GM10847 (cell line): ENCODE results near the gene GRIPAP1.

Source experiments
- POLR2A ChIP-seq: IDR thresholded peaks from 2 replicates; pipeline ENCODE4 v1.6.1; 2011; ENCODE audit not compliant: insufficient read length; ENCODE audit errors: extremely low read depth

GRIPAP1 gene, protein sequence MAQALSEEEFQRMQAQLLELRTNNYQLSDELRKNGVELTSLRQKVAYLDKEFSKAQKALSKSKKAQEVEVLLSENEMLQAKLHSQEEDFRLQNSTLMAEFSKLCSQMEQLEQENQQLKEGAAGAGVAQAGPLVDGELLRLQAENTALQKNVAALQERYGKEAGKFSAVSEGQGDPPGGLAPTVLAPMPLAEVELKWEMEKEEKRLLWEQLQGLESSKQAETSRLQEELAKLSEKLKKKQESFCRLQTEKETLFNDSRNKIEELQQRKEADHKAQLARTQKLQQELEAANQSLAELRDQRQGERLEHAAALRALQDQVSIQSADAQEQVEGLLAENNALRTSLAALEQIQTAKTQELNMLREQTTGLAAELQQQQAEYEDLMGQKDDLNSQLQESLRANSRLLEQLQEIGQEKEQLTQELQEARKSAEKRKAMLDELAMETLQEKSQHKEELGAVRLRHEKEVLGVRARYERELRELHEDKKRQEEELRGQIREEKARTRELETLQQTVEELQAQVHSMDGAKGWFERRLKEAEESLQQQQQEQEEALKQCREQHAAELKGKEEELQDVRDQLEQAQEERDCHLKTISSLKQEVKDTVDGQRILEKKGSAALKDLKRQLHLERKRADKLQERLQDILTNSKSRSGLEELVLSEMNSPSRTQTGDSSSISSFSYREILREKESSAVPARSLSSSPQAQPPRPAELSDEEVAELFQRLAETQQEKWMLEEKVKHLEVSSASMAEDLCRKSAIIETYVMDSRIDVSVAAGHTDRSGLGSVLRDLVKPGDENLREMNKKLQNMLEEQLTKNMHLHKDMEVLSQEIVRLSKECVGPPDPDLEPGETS

GRCh38 chrX:49002091-49002935 is at the start of gene GRIPAP1:
Gene GRIPAP1, minus strand, starts transcription at chrX:49002264. Its CDS starts 35 bp downstream, at chrX:49002229.
- TF ChIP-seq POLR2A: peak; percentile 73

- no peak for TF ChIP-seq POLR2A
Observed at GRCh38 chrX:49043987-49044281, 41.9 kb upstream of the GRIPAP1 start.

DNA sequence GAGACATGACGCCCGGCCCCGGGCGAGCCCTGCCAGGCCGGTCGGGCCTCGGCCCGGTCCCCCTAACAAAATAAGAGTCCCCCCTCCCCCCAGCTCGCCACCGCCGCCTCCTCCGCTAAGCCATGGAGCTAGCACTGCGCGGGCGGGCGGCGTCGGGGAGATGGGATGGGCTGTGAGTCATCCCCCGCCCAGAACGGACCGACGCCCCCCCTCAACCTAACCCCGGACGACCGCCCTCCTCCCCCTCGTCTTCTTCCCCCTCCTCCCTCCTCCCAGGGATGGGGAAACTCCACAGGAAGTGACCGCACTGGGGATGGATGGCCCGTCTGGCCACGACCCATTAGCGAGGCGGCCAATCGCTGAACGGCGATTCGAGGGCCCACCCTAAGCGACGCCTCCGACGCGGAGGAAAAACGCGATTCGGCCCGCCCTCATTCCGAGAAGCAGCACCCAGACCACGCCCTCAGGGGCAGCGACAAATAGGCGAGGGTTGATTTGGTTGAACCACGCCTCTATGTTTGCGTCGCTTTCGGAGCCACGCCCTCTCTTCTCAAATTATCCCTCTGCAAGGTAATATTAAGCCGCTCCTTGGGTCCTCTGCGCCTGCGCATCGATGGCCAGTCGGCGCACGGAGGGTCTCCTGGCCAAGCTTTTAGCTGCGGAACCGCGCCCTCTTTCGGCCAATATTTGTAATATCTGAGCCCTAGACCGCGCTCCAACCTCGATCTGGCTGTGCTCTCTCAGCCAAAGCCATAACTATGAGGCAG is 41.3 kb upstream of the GRIPAP1 start, which contains the start of gene TFE3:
TFE3 (minus strand) TSS at position 138 of the 767 bp plus-strand sequence; CDS start at position 7, 131 bp downstream.
- no peak for TF ChIP-seq POLR2A

DNA sequence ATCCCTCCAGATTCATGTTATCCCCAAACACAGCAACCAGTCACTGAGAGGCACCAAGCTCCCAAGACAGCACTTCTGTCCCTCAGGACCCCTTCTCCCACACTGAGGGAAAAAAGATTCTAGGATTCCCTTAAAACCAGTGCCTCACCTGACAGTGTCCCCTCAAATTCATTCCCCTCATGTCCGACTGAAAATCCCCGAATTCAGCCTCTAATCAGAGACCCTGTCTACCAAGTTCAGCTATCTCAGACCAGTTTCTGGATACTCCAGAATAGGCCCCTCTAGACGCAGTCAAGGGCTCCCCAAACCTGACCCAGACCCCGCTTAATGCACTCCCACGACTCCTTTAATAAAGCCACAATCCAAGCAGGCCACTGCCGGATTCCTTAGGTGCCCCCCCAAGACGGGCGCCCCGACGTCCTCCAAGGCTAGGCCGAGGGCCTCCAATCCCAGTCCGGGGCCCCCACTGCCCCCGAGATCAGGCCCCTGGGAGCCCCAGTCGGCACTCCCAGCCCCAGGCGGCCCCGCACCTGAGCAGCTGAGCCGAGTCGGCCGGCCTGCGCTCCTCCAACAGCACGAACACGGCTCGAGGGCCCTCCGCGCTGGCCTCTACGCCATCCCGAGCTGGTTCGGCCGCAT is 40.6 kb upstream of the GRIPAP1 start:
- TF ChIP-seq POLR2A: no peak

GRCh38 chrX:49041744-49042580 is 39.9 kb upstream of the GRIPAP1 start:
- TF ChIP-seq POLR2A: no peak

DNA sequence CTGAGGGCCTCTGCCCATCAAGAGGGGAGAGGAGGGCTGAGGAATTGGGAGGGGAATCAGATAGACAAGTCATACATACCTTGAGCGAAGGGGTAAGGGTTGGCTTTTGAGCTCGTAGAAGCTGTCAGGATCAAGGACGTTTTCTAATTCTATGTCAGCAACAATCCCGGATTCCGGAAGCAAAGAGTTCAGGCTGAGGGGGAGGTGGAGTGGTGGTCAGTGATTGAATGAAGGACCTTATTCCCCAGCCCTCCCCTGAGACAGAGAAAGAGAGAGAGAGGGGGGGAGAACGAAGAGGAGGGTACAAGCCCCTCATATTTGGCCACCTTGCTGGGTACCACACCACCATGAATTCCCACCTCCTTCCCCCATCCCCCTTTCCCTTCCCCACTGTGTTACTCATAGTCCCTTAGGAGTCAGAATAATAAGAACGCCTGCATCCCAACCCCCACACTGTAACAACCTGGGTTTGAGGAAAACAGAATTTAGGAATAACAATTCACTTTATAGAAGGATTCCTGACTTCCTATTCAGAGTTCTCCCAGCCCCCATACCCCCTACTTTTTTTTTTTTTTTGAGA is 38.4 kb upstream of the GRIPAP1 start:
- no peak for TF ChIP-seq POLR2A

GRCh38 chrX:49039598-49040375 is 37.7 kb upstream of the GRIPAP1 start:
- TF ChIP-seq POLR2A: no peak

DNA sequence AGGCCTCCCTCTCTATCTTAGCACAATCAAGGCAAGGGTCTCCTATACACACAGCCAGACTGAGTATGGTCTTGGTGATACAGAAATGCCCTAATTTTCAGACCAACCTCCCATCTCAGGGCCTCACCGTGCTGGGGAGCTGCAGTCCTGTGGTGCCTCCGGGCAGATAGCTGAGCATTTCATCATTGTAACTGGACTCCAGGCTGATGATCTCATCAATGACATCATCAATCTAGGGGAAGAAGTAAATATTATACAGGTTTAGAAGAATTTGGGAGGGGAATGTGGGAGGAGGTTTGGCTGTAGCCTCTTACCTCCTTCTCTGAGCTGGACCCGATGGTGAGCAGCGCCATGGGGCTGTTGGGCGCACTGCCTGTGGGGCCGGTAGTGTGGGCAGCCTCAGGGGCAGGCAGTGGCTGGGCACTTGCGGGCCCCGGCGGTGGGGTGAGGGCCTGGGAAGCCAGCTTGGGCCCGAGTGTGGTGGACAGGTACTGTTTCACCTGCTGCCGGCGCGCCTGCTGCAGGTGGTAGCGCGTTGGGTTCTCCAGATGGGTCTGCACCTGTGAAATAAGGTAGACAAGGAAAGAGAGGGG is 35.9 kb upstream of the GRIPAP1 start:
- TF ChIP-seq POLR2A: no peak

DNA sequence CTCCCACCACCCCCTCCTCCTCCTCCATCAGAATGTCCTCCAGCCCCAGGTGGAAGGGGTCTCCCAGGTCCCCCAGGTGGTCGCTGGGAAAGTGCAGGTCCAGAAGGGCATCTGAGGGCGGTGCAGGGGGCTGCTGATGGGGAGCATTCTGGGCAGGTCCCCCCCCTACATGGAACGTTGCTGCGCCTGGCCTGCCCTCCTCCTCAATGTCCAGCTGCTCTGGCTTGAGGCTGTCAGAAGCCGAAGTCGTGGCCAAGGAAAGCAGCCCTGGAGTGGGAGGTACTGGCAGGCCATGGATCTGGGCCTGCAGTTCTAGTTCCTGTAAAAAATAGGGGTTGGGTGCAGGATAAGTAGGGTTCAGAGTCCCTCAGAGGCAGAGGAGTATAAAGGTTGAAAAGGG is 28.2 kb upstream of the GRIPAP1 start:
- no peak for TF ChIP-seq POLR2A

GRCh38 chrX:49029876-49030275 is 27.8 kb upstream of the GRIPAP1 start:
- no peak for TF ChIP-seq POLR2A

DNA sequence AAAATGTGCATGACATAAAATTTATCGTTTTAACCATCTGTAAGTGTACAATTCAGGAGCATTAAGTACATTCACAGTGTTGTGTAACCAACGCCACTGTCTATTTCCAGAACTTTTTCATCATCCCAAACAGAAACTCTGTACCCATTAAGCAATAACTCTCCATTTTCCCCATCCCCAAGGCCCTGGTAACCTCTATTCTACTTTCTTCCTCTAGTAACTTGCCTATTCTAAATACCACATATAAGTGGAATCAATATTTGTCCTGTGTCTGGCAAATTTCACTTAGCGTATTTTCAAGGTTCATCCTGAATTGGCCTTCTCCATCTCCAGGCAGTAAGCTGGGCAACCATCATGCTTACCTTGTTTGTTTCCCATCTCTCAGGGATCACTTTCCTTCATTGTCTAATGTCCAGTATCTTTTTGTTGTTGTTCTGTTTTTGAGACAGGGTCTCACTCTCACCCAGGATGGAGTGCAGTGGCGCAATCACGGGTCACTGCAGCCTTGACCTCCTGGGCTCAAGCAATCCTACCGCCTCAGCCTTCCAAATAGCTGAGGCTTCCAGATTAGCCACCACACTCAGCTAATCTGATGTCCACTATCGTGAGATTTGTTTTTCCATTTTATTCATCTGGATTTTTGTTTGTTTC is 17.7 kb upstream of the GRIPAP1 start:
- TF ChIP-seq POLR2A: no peak

GRCh38 chrX:49019050-49019449 is 17.0 kb upstream of the GRIPAP1 start:
- no peak for TF ChIP-seq POLR2A

- TF ChIP-seq POLR2A: no peak
Observed at GRCh38 chrX:49003696-49004095, 1.6 kb upstream of the GRIPAP1 start.
